Gastroesophageal sphincter (tissue), 4 donors: ENCODE measurements around the gene KHDC1. TPM values are rescaled to one million over a fixed set of nuclear protein-coding genes. Genes with fewer than 3 reads are reported as not detected.

Experiments used
- ATAC-seq: fragments of 150-250 bp; one replicate; pipeline ENCODE4 v1.9.1; 2016; ENCODE audit warnings: mild to moderate bottlenecking, moderate library complexity
- H3K27ac ChIP-seq, 4 donors: fragments of 200-600 bp; sonication (generic) in 3 of 4; 1 replicate in 3 of 4; 2 replicates in 1 of 4; pipeline ENCODE4 v1.5.1; 2016 to 2019
- H3K27me3 ChIP-seq: fragments of 200-600 bp; sonication (generic); one replicate; pipeline ENCODE4 v1.5.1; 2019
- H3K36me3 ChIP-seq, 2 donors: fragments of 200-600 bp; sonication (generic); one replicate each; pipeline ENCODE4 v1.5.1; 2019; ENCODE audit warnings: control low read depth in 1 of 2
- H3K4me1 ChIP-seq, 3 donors: fragments of 200-600 bp; sonication (generic); 1 replicate in 2 of 3; 2 replicates in 1 of 3; pipeline ENCODE4 v1.5.1; 2016 to 2019; ENCODE audit warnings: control low read depth in 2 of 3
- H3K4me3 ChIP-seq, 2 donors: fragments of 200-600 bp; sonication (generic); one replicate each; pipeline ENCODE4 v1.5.1; 2019; ENCODE audit warnings: mild to moderate bottlenecking in 1 of 2, moderate library complexity in 1 of 2
- H3K9me3 ChIP-seq, 3 donors: fragments of 200-600 bp; sonication (generic); one replicate each; pipeline ENCODE4 v1.5.1; 2017 to 2019; ENCODE audit warnings: control low read depth in 2 of 3
- CTCF ChIP-seq, 4 experiments: fragments of 200-600 bp in 2 of 4; fragments of 450-650 bp in 2 of 4; sonication (generic) in 1 of 4; IDR thresholded peaks; one replicate each; pipeline ENCODE4 v1.5.1; 2017 to 2019; ENCODE audit warnings: antibody characterized with exemption in 4 of 4, mild to moderate bottlenecking in 2 of 4, moderate library complexity in 2 of 4
- EP300 ChIP-seq: sonication (generic); formaldehyde crosslinking; IDR thresholded peaks from one replicate; pipeline ENCODE4 v1.6.1; 2017; ENCODE audit warnings: antibody characterized with exemption, mild to moderate bottlenecking
- POLR2A ChIP-seq, 2 donors: fragments of 450-650 bp; IDR thresholded peaks; one replicate each; pipeline ENCODE4 v1.6.1; 2017; ENCODE audit warnings: antibody characterized with exemption in 2 of 2, mild to moderate bottlenecking in 2 of 2, moderate library complexity in 1 of 2
- POLR2AphosphoS5 ChIP-seq: sonication (generic); formaldehyde crosslinking; IDR thresholded peaks from one replicate; pipeline ENCODE4 v1.6.1; 2017; ENCODE audit warnings: antibody characterized with exemption
- WGBS, 2 donors: methylation state at CpG; one replicate each; pipeline ENCODE4 v1.1.5; 2018; ENCODE audit warnings: low coverage in 1 of 2; 5-methylcytosine and 5-hydroxymethylcytosine counted together
- total RNA-seq, 4 donors: library from RNA; depleted of rRNA; stranded (reverse); fragments of >200 nt; gene quantifications; one replicate each; pipeline ENCODE4 v1.1.0, GENCODE V29; 2016

Gene KHDC1
- total RNA-seq, 4 donors from 2014 or later = 0.93 to 1.9 (median 1.4) TPM

GRCh38 chr6:73302339-73302738 is 39.3 kb upstream of the KHDC1 start:
- Histone ChIP-seq H3K9me3 (no peaks in the 10 kb centered on the region), H3K36me3 (no peaks in the 10 kb centered on the region), H3K27ac (no peak overlapping the region), H3K4me3 (no peak overlapping the region), H3K4me1 (peaks cover 0 to 6% (median 0%) of the 10 kb centered on the region in 3 donors), H3K27me3 (no peaks in the 10 kb centered on the region)
- WGBS, 2 donors = 94% methylated on average over 2 of the region's 2 CpGs; no CpG with 5 or more reads in 1 of the 2 donors
- no peak for ATAC-seq
- TF ChIP-seq EP300 (no peak), CTCF (IDR thresholded peaks at IDR 0.05) (no peak), POLR2A (IDR thresholded peaks at IDR 0.05) (no peak), POLR2AphosphoS5 (no peak)

GRCh38 chr6:73299151-73299971 is 36.4 kb upstream of the KHDC1 start:
- no peak for TF ChIP-seq CTCF (IDR thresholded peaks at IDR 0.05)
- no peak for TF ChIP-seq POLR2A (IDR thresholded peaks at IDR 0.05)
- TF ChIP-seq POLR2AphosphoS5 = no peak
- TF ChIP-seq EP300 = no peak
- Histone ChIP-seq H3K27ac (no peak overlapping the region), H3K4me3 (peak overlapping the region; percentile 11 to 46), H3K36me3 (no peaks in the 10 kb centered on the region), H3K27me3 (no peaks in the 10 kb centered on the region), H3K4me1 (peaks cover 0 to 6% (median 0%) of the 10 kb centered on the region in 3 donors), H3K9me3 (no peaks in the 10 kb centered on the region)
- 60% methylated on average over 6 of the region's 50 CpGs; no CpG with 5 or more reads in 1 of the 2 donors for WGBS, 2 donors
- ATAC-seq = no peak

GRCh38 chr6:73293331-73293730 is 30.3 kb upstream of the KHDC1 start:
- TF ChIP-seq POLR2AphosphoS5 (no peak), CTCF (IDR thresholded peaks at IDR 0.05) (no peak), POLR2A (IDR thresholded peaks at IDR 0.05) (no peak), EP300 (no peak)
- 92% methylated on average over 3 of the region's 3 CpGs for WGBS, 2 donors

GRCh38 chr6:73290435-73290834 is 27.4 kb upstream of the KHDC1 start:
- H3K36me3 ChIP-seq = no peaks in the 10 kb centered on the region
- ATAC-seq = no peak
- no peaks in the 10 kb centered on the region for H3K9me3 ChIP-seq
- no peak for TF ChIP-seq POLR2AphosphoS5
- TF ChIP-seq EP300 = no peak
- TF ChIP-seq CTCF (IDR thresholded peaks at IDR 0.05) = no peak
- no peak for TF ChIP-seq POLR2A (IDR thresholded peaks at IDR 0.05)
- H3K27ac ChIP-seq = no peak overlapping the region
- H3K27me3 ChIP-seq = no peaks in the 10 kb centered on the region
- H3K4me1 ChIP-seq = no peaks in the 10 kb centered on the region
- no peak overlapping the region for H3K4me3 ChIP-seq

More at GRCh38 chr6:73293331-73293730, 30.3 kb upstream of the KHDC1 start:
- Histone ChIP-seq H3K36me3 (no peaks in the 10 kb centered on the region), H3K9me3 (no peaks in the 10 kb centered on the region), H3K27ac (no peak overlapping the region), H3K4me3 (no peak overlapping the region), H3K4me1 (no peaks in the 10 kb centered on the region), H3K27me3 (no peaks in the 10 kb centered on the region)
- ATAC-seq = no peak

- 81 to 91% methylated on average over 6 of the region's 6 CpGs for WGBS, 2 donors
- Histone ChIP-seq H3K36me3 (no peaks in the 10 kb centered on the region), H3K27me3 (no peaks in the 10 kb centered on the region), H3K4me3 (no peak overlapping the region), H3K9me3 (no peaks in the 10 kb centered on the region), H3K4me1 (no peaks in the 10 kb centered on the region), H3K27ac (no peak overlapping the region)
- TF ChIP-seq POLR2A (IDR thresholded peaks at IDR 0.05) (no peak), CTCF (IDR thresholded peaks at IDR 0.05) (no peak), EP300 (no peak), POLR2AphosphoS5 (no peak)
- no peak for ATAC-seq
Measured at GRCh38 chr6:73286752-73287151, 23.8 kb upstream of the KHDC1 start.
